H1 (cell line): Measurements from ENCODE around the gene DNAJA3. TPM values are rescaled to one million over a fixed set of nuclear protein-coding genes. Genes with fewer than 3 reads are reported as not detected.

ENCODE experiments used
- ASH2L ChIP-seq: fragments of 200-600, 300-600 bp; sonication (generic); IDR thresholded peaks from one replicate; pipeline ENCODE4 v1.7.1; 2017; ENCODE audit warnings: low read length
- KDM4A ChIP-seq: IDR thresholded peaks from one replicate; pipeline ENCODE4 v1.7.1; 2012; ENCODE audit warnings: low read depth, mild to moderate bottlenecking, moderate library complexity, low read length, inconsistent platforms; ENCODE audit not compliant: severe bottlenecking
- RXRA ChIP-seq: IDR thresholded peaks from 2 replicates; pipeline ENCODE4 v1.6.1; 2011; ENCODE audit warnings: low read depth, mild to moderate bottlenecking, low read length, moderate library complexity; ENCODE audit not compliant: insufficient read depth
- TAF1 ChIP-seq: IDR thresholded peaks from 2 replicates; pipeline ENCODE4 v1.6.1; 2011; ENCODE audit warnings: mild to moderate bottlenecking, low read depth, low read length
- TCF12 ChIP-seq: IDR thresholded peaks from 2 replicates; pipeline ENCODE4 v1.6.1; 2011; ENCODE audit warnings: low read depth, mild to moderate bottlenecking, low read length
- TEAD4 ChIP-seq: IDR thresholded peaks from 2 replicates; pipeline ENCODE4 v1.6.1; 2012; ENCODE audit warnings: low read depth, low read length, inconsistent platforms, mixed read lengths
- polyA plus RNA-seq, 7 experiments: library from polyadenylated mRNA; depleted of rRNA in 3 of 7; stranded (reverse) in 5 of 7; unstranded in 2 of 7; fragments of >200 nt in 5 of 7; fragments of 200-250 nt in 2 of 7; gene quantifications; 1 replicate in 5 of 7; 2 replicates in 1 of 7; 4 replicates in 1 of 7; pipeline versions ENCODE4 v1.2.1 to v1.2.3, GENCODE V29; 2011 to 2013; ENCODE audit warnings: missing spikeins in 2 of 7, mixed read lengths in 2 of 7
- total RNA-seq: library from RNA; stranded (reverse); fragmentation: NEBNext Ultra II Directional; extraction: Animal tissue kit (Norgen Biotek cat#: 25700); gene quantifications from 2 replicates; pipeline ENCODE4 v1.2.1, GENCODE V29; 2021
- TF ChIP-seq, protein P1 (sequence below): fragments of 300-600 bp; sonication (generic); IDR thresholded peaks from 2 replicates; pipeline ENCODE4 v1.7.1; 2012; ENCODE audit warnings: low read length, moderate library complexity, mild to moderate bottlenecking, inconsistent platforms; ENCODE audit not compliant: insufficient replicate concordance

DNAJA3 gene
- total and polyA plus RNA-seq, 2 of the 8 experiments (the other 6 are each of a cell fraction or from before 2014, with no cell fraction given): 37.3 to 59.1 TPM

DNA sequence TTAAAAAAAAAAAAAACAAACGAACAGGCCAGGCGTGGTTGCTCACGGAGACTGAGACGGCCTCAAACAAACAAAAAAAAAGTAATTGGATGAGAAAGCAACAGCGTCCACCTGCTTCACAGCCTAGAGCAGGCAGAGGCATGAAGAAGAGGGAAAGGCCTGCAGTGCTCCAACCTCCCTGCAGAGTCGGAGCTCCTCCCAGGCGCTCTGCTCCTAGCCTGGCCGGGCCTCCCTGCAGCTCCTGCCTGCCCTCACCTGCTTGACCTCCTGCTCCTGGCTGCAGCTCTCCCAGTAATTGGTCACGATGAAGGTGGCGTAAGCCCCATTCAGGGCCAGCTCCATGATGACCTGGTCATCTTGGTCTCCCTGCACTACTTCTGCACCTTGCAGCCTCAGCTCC is 43.3 kb downstream of the DNAJA3 start (continued):
- TF ChIP-seq, protein P1, sequence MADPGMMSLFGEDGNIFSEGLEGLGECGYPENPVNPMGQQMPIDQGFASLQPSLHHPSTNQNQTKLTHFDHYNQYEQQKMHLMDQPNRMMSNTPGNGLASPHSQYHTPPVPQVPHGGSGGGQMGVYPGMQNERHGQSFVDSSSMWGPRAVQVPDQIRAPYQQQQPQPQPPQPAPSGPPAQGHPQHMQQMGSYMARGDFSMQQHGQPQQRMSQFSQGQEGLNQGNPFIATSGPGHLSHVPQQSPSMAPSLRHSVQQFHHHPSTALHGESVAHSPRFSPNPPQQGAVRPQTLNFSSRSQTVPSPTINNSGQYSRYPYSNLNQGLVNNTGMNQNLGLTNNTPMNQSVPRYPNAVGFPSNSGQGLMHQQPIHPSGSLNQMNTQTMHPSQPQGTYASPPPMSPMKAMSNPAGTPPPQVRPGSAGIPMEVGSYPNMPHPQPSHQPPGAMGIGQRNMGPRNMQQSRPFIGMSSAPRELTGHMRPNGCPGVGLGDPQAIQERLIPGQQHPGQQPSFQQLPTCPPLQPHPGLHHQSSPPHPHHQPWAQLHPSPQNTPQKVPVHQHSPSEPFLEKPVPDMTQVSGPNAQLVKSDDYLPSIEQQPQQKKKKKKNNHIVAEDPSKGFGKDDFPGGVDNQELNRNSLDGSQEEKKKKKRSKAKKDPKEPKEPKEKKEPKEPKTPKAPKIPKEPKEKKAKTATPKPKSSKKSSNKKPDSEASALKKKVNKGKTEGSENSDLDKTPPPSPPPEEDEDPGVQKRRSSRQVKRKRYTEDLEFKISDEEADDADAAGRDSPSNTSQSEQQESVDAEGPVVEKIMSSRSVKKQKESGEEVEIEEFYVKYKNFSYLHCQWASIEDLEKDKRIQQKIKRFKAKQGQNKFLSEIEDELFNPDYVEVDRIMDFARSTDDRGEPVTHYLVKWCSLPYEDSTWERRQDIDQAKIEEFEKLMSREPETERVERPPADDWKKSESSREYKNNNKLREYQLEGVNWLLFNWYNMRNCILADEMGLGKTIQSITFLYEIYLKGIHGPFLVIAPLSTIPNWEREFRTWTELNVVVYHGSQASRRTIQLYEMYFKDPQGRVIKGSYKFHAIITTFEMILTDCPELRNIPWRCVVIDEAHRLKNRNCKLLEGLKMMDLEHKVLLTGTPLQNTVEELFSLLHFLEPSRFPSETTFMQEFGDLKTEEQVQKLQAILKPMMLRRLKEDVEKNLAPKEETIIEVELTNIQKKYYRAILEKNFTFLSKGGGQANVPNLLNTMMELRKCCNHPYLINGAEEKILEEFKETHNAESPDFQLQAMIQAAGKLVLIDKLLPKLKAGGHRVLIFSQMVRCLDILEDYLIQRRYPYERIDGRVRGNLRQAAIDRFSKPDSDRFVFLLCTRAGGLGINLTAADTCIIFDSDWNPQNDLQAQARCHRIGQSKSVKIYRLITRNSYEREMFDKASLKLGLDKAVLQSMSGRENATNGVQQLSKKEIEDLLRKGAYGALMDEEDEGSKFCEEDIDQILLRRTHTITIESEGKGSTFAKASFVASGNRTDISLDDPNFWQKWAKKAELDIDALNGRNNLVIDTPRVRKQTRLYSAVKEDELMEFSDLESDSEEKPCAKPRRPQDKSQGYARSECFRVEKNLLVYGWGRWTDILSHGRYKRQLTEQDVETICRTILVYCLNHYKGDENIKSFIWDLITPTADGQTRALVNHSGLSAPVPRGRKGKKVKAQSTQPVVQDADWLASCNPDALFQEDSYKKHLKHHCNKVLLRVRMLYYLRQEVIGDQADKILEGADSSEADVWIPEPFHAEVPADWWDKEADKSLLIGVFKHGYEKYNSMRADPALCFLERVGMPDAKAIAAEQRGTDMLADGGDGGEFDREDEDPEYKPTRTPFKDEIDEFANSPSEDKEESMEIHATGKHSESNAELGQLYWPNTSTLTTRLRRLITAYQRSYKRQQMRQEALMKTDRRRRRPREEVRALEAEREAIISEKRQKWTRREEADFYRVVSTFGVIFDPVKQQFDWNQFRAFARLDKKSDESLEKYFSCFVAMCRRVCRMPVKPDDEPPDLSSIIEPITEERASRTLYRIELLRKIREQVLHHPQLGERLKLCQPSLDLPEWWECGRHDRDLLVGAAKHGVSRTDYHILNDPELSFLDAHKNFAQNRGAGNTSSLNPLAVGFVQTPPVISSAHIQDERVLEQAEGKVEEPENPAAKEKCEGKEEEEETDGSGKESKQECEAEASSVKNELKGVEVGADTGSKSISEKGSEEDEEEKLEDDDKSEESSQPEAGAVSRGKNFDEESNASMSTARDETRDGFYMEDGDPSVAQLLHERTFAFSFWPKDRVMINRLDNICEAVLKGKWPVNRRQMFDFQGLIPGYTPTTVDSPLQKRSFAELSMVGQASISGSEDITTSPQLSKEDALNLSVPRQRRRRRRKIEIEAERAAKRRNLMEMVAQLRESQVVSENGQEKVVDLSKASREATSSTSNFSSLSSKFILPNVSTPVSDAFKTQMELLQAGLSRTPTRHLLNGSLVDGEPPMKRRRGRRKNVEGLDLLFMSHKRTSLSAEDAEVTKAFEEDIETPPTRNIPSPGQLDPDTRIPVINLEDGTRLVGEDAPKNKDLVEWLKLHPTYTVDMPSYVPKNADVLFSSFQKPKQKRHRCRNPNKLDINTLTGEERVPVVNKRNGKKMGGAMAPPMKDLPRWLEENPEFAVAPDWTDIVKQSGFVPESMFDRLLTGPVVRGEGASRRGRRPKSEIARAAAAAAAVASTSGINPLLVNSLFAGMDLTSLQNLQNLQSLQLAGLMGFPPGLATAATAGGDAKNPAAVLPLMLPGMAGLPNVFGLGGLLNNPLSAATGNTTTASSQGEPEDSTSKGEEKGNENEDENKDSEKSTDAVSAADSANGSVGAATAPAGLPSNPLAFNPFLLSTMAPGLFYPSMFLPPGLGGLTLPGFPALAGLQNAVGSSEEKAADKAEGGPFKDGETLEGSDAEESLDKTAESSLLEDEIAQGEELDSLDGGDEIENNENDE: no peak
- no peak for TF ChIP-seq TAF1
- no peak for TF ChIP-seq ASH2L
- TF ChIP-seq TEAD4: no peak
- TF ChIP-seq RXRA: no peak
- TF ChIP-seq TCF12: no peak
- TF ChIP-seq KDM4A: no peak
